ENCODE data around the gene FBXO42.

FBXO42 gene

GRCh38 chr1:16209132-16209846, 143.0 kb downstream of the FBXO42 start:
- H3K36me3 Mint-ChIP-seq (ENCODE audit: low read depth): no peaks in the 10 kb centered on the region
- no peaks in the 10 kb centered on the region for H3K9me3 Mint-ChIP-seq
- no peaks in the 10 kb centered on the region for H3K27me3 Mint-ChIP-seq
- no peak overlapping the region for H3K27ac Mint-ChIP-seq
- H3K4me1 Mint-ChIP-seq (ENCODE audit: low read depth): peaks cover 5% of the 10 kb centered on the region
- H3K4me3 Mint-ChIP-seq: no peak overlapping the region

DNA sequence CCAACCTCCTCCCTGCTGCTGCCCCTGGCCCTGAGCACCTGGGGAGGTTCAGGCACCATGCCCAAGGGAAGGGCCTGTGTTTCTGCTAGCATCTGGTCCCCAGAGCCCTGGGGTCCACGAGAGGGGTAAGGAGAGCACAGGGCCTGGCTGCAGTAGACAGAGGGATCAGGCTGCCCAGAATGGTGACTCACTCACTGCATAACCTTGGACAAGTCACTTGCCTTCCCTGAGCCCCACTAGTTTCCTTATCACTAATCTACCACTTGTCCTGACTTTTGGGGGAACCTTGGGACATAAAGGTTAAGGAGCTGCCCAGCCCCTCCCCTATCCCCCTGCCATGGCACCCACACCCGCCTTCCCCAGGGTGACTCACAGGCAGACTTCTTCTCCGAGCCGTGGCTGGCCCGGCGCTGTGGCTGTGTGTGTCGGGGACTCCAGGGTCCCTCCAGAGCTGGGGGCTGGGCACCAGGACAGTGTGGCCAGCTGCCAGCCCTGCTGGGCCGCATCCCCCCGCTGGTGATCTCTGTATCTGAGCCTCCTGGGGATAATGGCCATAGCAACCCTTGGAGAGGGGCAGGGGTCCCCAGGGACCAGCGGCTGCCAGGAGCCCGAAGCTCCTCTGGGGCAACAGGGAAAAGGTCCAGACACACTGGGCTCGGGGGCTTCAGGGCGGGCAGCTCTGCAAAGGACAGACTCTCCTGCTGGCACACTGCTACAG, 143.9 kb downstream of the FBXO42 start:
- H3K4me1 Mint-ChIP-seq (ENCODE audit: low read depth): peaks cover 5% of the 10 kb centered on the region
- no peak overlapping the region for H3K27ac Mint-ChIP-seq
- no peak overlapping the region for H3K4me3 Mint-ChIP-seq
- H3K9me3 Mint-ChIP-seq: no peaks in the 10 kb centered on the region
- H3K27me3 Mint-ChIP-seq: no peaks in the 10 kb centered on the region
- H3K36me3 Mint-ChIP-seq (ENCODE audit: low read depth): peaks cover 3% of the 10 kb centered on the region

GRCh38 chr1:16207318-16208269, 144.7 kb downstream of the FBXO42 start:
- H3K9me3 Mint-ChIP-seq: no peaks in the 10 kb centered on the region
- peak overlapping the region; percentile 78 for H3K4me3 Mint-ChIP-seq
- peaks cover 5% of the 10 kb centered on the region for H3K4me1 Mint-ChIP-seq (ENCODE audit: low read depth)
- peaks cover 5% of the 10 kb centered on the region for H3K36me3 Mint-ChIP-seq (ENCODE audit: low read depth)
- H3K27me3 Mint-ChIP-seq: no peaks in the 10 kb centered on the region
- H3K27ac Mint-ChIP-seq: peak overlapping the region; percentile 87

GRCh38 chr1:16206547-16207317, 145.5 kb downstream of the FBXO42 start:
- Mint-ChIP-seq H3K27me3 (no peaks in the 10 kb centered on the region), H3K9me3 (no peaks in the 10 kb centered on the region), H3K4me1 (ENCODE audit: low read depth) (peaks cover 5% of the 10 kb centered on the region)

DNA sequence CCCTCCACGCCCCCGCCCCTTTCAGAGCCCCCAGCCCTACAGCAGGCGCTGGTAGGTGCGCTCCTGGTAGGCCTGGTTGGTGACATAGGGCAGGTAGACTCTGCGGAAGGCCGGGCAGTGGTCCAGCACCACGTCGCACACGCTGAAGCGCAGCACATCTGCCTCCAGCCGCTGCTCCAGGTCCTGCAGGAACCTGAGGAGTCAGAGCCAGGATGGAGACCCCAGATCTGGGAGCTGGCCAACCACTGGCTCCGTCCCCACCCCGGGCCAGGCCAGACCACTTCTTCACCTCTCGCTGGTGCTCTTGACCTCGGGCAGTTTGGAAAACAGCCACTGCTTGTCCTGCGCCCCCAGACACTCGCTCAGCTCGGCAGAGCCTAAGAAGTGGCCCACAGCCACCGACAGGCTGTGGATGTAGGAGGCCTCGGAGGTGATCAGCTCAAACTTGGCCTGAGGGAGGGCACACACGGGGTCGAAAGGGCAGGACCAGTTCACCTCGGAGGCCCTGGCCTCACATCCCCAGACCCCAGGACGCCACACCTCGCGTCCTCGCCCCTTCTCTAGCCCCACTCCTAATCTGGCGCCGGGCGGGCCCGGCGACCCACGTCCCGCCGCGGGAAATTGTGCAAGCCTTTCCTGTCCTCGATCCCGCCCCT, 146.3 kb downstream of the FBXO42 start:
- Mint-ChIP-seq H3K27me3 (no peaks in the 10 kb centered on the region), H3K9me3 (no peaks in the 10 kb centered on the region), H3K27ac (peak overlapping the region; percentile 74), H3K36me3 (ENCODE audit: low read depth) (peaks cover 5% of the 10 kb centered on the region), H3K4me1 (ENCODE audit: low read depth) (peaks cover 5% of the 10 kb centered on the region), H3K4me3 (peak overlapping the region; percentile 78)

More at GRCh38 chr1:16206547-16207317, 145.5 kb downstream of the FBXO42 start:
- peak overlapping the region; percentile 87 for H3K27ac Mint-ChIP-seq
- H3K4me3 Mint-ChIP-seq: peak overlapping the region; percentile 78
- H3K36me3 Mint-ChIP-seq (ENCODE audit: low read depth): peaks cover 5% of the 10 kb centered on the region

DNA sequence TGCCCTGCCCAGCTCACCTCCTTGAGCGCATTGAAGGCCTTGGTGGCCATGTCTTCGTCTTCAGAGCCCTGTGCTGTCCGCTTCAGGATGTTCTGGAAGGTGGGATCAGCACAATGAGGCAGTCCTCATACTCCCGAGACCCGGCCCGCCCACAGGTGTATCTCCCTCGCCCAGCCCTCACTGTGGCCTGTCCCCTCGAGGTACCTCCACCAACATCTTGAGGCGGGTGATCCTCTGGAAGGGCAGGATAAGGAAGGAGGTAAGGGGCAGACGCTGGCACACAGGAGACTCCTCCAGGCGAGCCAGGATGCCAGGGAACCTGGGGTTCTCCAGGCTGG, 147.0 kb downstream of the FBXO42 start:
- H3K27ac Mint-ChIP-seq: no peak overlapping the region

DNA sequence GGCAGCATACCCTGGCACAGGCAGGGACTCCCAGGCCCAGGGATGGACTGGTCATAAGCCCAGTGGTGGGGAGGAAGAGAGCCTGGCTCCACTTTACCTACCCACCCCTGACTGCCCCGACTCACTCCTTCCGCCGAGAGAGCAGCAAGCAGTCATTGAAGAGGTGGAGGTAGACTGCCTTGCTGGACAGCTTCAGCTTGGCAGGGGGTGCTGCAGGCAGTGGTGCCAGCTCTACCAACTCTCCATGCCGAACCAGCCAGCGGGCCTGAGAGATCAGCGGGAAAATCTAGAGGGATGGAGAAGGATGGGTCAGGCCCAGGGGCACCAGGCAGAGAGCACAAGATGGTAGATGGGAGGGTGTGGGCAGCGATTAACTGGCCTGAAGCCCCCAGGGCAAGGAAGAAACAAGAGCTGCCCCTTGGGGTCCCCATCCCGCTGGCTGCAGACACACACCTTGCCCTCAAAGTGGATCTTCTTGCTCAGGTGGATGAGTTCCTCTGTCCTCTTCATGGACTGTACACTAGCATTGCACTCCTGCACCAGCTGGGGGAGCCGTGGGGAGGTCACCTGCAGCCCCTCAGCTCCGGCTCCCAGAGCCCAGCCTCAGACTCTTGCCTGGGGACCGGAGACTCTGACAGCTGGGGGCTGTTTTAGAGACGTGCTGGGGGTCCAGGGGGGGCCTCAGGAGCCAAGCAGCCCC, 147.5 kb downstream of the FBXO42 start:
- H3K9me3 Mint-ChIP-seq: no peaks in the 10 kb centered on the region
- H3K27me3 Mint-ChIP-seq: no peaks in the 10 kb centered on the region
- peaks cover 5% of the 10 kb centered on the region for H3K4me1 Mint-ChIP-seq (ENCODE audit: low read depth)
- H3K27ac Mint-ChIP-seq: no peak overlapping the region
- no peak overlapping the region for H3K4me3 Mint-ChIP-seq
- peaks cover 5% of the 10 kb centered on the region for H3K36me3 Mint-ChIP-seq (ENCODE audit: low read depth)

More for the DNA sequence above, 147.0 kb downstream of the FBXO42 start:
- no peaks in the 10 kb centered on the region for H3K27me3 Mint-ChIP-seq
- H3K4me1 Mint-ChIP-seq (ENCODE audit: low read depth): peaks cover 5% of the 10 kb centered on the region
- H3K9me3 Mint-ChIP-seq: no peaks in the 10 kb centered on the region
- H3K36me3 Mint-ChIP-seq (ENCODE audit: low read depth): peaks cover 5% of the 10 kb centered on the region
- H3K4me3 Mint-ChIP-seq: no peak overlapping the region

DNA sequence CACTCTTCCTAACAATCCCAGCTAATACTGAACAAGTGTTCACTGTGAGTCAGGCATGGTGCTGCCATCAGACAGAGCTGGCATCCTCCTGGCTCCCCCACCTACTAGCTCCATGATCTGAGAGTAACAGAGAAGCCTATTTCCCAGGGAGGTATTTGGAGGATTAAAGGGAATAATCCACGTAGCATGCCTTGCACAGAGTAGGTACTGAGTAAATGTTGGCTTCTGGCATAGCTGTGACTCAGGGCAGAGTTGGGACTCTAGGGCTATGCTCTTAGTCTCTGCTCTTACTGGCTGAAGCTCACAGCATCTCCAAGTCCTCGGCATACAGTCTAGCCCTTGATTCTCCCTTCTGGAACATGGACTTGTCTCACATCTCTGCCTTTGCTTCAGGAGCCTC, 148.1 kb downstream of the FBXO42 start:
- H3K4me1 Mint-ChIP-seq (ENCODE audit: low read depth): peaks cover 5% of the 10 kb centered on the region

DNA sequence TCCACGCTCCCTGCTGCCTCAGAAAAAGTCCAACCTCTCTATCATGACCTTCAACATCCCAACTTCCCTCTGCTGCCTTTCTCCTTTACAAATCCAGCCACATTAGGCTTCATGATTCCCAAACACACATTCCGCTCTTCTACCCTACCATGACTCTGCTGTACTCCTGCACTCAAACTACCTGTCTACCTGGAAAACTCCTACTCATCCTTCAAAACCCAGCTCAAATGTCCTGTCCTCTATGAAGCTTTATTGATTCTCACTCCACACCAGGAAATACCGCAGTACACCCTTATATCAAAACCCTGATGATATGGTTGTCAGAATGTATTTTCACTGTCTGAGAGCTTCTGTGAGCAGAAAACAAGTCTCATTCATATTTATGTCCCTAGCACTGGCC, 148.7 kb downstream of the FBXO42 start:
- Mint-ChIP-seq H3K4me1 (ENCODE audit: low read depth) (peaks cover 10% of the 10 kb centered on the region), H3K9me3 (no peaks in the 10 kb centered on the region), H3K27me3 (no peaks in the 10 kb centered on the region), H3K27ac (no peak overlapping the region), H3K4me3 (no peak overlapping the region), H3K36me3 (ENCODE audit: low read depth) (peaks cover 5% of the 10 kb centered on the region)

More for the DNA sequence above, 148.1 kb downstream of the FBXO42 start:
- no peak overlapping the region for H3K27ac Mint-ChIP-seq
- H3K36me3 Mint-ChIP-seq (ENCODE audit: low read depth): peaks cover 5% of the 10 kb centered on the region
- H3K9me3 Mint-ChIP-seq: no peaks in the 10 kb centered on the region
- no peaks in the 10 kb centered on the region for H3K27me3 Mint-ChIP-seq
- H3K4me3 Mint-ChIP-seq: no peak overlapping the region

DNA sequence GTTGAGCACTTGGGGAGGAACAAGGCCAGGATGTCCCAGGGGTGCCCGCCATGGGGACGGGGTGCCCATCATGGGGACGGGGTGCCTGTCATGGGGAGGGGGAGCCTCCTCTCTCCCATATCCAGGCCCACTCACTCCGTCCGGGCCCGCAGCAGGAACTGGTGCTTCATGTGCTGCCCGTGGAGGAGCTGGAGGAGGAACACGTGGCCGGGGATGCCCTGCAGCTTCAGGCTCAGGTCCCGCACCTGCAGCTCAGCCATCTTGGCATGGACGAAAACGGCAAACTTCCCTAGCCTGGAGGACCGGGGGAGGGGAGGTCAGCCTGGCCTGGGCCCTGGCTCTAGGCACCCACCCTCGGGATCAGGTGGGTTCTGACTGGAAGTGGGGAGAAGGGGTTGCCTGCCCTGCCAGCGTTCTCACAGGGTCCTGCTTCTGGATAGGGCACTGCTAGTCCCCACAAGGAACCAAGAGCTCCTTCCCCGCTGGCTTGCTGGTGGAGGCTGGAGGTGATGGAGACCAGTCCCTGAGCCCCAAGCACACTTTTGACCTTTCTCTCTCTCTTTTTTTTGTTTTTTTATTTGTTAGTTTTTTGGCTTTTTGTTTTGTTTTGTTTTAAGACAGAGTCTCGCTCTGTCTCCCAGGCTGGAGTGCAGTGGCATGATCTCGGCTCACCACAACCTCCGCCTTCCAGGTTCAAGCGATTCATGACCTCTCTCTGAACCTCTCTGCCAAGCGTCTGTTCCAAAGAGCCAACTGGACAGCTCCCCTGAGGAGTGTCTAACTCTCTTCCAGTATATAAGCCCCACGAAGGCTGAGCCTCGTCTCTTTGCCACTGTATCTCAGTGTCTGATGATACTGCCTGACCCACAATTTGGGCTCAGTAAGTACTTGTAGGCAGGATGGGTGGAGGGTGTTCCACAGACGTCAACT, 149.7 kb downstream of the FBXO42 start:
- no peaks in the 10 kb centered on the region for H3K9me3 Mint-ChIP-seq
- H3K4me3 Mint-ChIP-seq: no peak overlapping the region
- peaks cover 5% of the 10 kb centered on the region for H3K36me3 Mint-ChIP-seq (ENCODE audit: low read depth)
- H3K27me3 Mint-ChIP-seq: no peaks in the 10 kb centered on the region
- peaks cover 10% of the 10 kb centered on the region for H3K4me1 Mint-ChIP-seq (ENCODE audit: low read depth)
- H3K27ac Mint-ChIP-seq: no peak overlapping the region

DNA sequence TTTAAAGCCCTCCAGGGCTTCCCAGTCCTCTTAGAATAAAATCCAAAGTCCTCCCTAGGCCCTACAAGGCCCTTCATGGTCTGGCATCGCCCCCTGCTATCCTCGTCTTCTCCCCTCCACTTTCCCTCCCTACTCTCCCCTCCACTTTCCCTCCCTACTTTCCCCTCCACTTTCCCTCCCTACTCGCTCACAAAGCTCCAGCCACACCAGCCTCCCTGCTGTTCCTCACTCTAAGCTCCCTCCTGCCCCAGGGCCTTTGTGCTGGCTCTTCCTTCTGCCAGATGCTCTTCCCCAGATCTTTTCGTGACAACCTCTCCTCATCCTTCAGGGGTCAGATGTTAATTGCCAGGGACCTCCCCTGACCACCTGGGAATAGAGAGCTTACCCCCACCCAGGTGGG, 152.6 kb downstream of the FBXO42 start:
- peaks cover 5% of the 10 kb centered on the region for H3K4me1 Mint-ChIP-seq (ENCODE audit: low read depth)
- H3K4me3 Mint-ChIP-seq: no peak overlapping the region
- H3K27me3 Mint-ChIP-seq: no peaks in the 10 kb centered on the region
- no peaks in the 10 kb centered on the region for H3K9me3 Mint-ChIP-seq
- peaks cover 5% of the 10 kb centered on the region for H3K36me3 Mint-ChIP-seq (ENCODE audit: low read depth)
- H3K27ac Mint-ChIP-seq: no peak overlapping the region

- H3K4me1 Mint-ChIP-seq (ENCODE audit: low read depth): peaks cover 5% of the 10 kb centered on the region
- H3K36me3 Mint-ChIP-seq (ENCODE audit: low read depth): peaks cover 5% of the 10 kb centered on the region
- no peak overlapping the region for H3K4me3 Mint-ChIP-seq
- no peaks in the 10 kb centered on the region for H3K9me3 Mint-ChIP-seq
- no peak overlapping the region for H3K27ac Mint-ChIP-seq
- no peaks in the 10 kb centered on the region for H3K27me3 Mint-ChIP-seq
These were observed 153.2 kb downstream of the FBXO42 start for GRCh38 chr1:16199157-16199501.
